ENCODE measurements around the gene UCKL1.

GRCh38 chr20:64003960-64004725 is 47.9 kb upstream of the UCKL1 start:
- no peak for TF ChIP-seq CTCF (IDR thresholded peaks at IDR 0.05; ENCODE audit: low read depth, low read length, poor library complexity, severe bottlenecking)
- TF ChIP-seq EZH2phosphoT487 (IDR thresholded peaks at IDR 0.05; ENCODE audit: borderline replicate concordance, low read length), result no peak

All from DOHH2 (cell line).